Measurements from ENCODE around the gene TRPM4. TPM values are rescaled to one million over a fixed set of nuclear protein-coding genes. Genes with fewer than 3 reads are reported as not detected.

The TRPM4 gene
- polyA plus RNA-seq, 1 of the 3 experiments (the other 2 are of a cell fraction): 20.6 TPM

DNA sequence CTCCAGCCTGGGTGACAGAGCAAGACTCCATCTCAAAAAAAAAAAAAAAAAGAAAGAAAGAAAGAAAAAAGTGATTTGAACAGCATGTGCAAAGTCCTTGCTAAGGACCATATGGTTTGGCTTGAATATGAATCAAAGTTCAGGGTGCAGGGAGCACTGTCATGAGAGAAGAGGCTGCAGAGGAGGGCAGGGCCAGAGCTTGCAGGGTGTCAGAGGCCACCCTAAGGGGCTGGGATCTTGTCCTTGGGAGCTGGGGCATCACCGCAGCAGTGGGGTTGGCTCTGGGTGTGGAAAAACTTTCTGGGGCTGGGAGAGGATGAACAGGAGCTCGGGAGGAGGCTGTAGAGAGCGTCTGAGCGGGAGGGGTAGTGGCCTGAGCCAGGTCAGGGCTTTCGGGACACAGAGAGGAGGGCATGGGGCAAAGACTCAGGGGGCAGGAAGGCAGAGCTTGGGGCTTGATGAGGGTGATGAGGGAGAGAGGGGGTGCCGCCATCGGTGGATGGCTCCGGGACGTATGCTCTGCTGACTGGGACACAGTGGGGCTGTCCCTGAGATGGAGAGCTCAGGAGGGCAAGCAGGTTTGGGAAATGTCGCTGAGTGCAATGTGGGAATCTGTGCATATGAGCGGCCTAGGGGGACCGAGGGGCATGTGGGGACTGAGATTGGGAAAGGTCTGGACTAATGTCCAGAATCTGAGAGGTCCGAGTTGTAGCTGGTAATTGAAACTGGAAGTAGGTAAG is 3.0 kb downstream of the TRPM4 start:
- Histone ChIP-seq H3K4me1 (ENCODE audit: control insufficient read depth in 1 of 2, insufficient read depth in 2 of 2, low read depth in 1 of 2, low read length in 1 of 2) (peaks cover 0 to 11% of the 10 kb centered on the region in 2 experiments; a peak in 1 of 4 replicates), H2AFZ (ENCODE audit: low read depth) (no peak overlapping the region), H3K27ac (ENCODE audit: low read depth in 2 of 2, low read length in 1 of 2) (no peak overlapping the region), H3K4me3 (ENCODE audit: low read depth in 2 of 2, low read length in 1 of 2) (no peak overlapping the region), H3K27me3 (ENCODE audit: insufficient read depth) (no peaks in the 10 kb centered on the region), H3K36me3 (replicated peaks in 1 of 2; ENCODE audit: control insufficient read depth in 1 of 2, insufficient read depth in 2 of 2, low read length in 1 of 2) (peaks cover 0 to 3% of the 10 kb centered on the region in 2 experiments), H3F3A (replicated peaks; ENCODE audit: insufficient read depth) (peaks cover 8% of the 10 kb centered on the region), H3K9me2 (no peaks in the 10 kb centered on the region), H3K79me2 (ENCODE audit: insufficient read depth) (peaks cover 23% of the 10 kb centered on the region), H4K20me1 (ENCODE audit: insufficient read depth) (peaks cover 11% of the 10 kb centered on the region; the same call in 1 of the 2 replicates), H3K9ac (no peak overlapping the region), H3K9me3 (no peaks in the 10 kb centered on the region), H3K4me2 (no peak overlapping the region)
- TF ChIP-seq, protein P1, sequence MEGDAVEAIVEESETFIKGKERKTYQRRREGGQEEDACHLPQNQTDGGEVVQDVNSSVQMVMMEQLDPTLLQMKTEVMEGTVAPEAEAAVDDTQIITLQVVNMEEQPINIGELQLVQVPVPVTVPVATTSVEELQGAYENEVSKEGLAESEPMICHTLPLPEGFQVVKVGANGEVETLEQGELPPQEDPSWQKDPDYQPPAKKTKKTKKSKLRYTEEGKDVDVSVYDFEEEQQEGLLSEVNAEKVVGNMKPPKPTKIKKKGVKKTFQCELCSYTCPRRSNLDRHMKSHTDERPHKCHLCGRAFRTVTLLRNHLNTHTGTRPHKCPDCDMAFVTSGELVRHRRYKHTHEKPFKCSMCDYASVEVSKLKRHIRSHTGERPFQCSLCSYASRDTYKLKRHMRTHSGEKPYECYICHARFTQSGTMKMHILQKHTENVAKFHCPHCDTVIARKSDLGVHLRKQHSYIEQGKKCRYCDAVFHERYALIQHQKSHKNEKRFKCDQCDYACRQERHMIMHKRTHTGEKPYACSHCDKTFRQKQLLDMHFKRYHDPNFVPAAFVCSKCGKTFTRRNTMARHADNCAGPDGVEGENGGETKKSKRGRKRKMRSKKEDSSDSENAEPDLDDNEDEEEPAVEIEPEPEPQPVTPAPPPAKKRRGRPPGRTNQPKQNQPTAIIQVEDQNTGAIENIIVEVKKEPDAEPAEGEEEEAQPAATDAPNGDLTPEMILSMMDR (IDR thresholded peaks at IDR 0.05): no peak
- no peak for TF ChIP-seq SIN3A (IDR thresholded peaks at IDR 0.05; ENCODE audit: borderline replicate concordance, low read depth, low read length)
- no peak for TF ChIP-seq EP300 (IDR thresholded peaks at IDR 0.05; ENCODE audit: borderline replicate concordance in 1 of 2, low read depth in 1 of 2, low read length in 1 of 2)
- no peak for TF ChIP-seq RCOR1 (IDR thresholded peaks at IDR 0.05; ENCODE audit: low read length)
- TF ChIP-seq, protein P2, sequence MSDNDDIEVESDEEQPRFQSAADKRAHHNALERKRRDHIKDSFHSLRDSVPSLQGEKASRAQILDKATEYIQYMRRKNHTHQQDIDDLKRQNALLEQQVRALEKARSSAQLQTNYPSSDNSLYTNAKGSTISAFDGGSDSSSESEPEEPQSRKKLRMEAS (IDR thresholded peaks at IDR 0.05; ENCODE audit: low read depth): no peak
- TF ChIP-seq, protein P3, sequence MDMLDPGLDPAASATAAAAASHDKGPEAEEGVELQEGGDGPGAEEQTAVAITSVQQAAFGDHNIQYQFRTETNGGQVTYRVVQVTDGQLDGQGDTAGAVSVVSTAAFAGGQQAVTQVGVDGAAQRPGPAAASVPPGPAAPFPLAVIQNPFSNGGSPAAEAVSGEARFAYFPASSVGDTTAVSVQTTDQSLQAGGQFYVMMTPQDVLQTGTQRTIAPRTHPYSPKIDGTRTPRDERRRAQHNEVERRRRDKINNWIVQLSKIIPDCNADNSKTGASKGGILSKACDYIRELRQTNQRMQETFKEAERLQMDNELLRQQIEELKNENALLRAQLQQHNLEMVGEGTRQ (IDR thresholded peaks at IDR 0.05; ENCODE audit: borderline replicate concordance, low read depth, low read length): no peak
- no peak for TF ChIP-seq MXI1 (IDR thresholded peaks at IDR 0.05; ENCODE audit: low read depth, low read length)
- TF ChIP-seq JUND (IDR thresholded peaks at IDR 0.05): no peak
- TF ChIP-seq GABPA (IDR thresholded peaks at IDR 0.05; ENCODE audit: low read depth): no peak
- no peak for TF ChIP-seq CHD2 (IDR thresholded peaks at IDR 0.05; ENCODE audit: low read length, partially characterized antibody)
- no peak for TF ChIP-seq SMC3 (IDR thresholded peaks at IDR 0.05; ENCODE audit: low read depth, low read length)
- TF ChIP-seq ELF1 (IDR thresholded peaks at IDR 0.05): no peak
- no peak for TF ChIP-seq GATA2 (CRISPR knock-in tag; IDR thresholded peaks at IDR 0.05)
- no peak for TF ChIP-seq NRF1 (IDR thresholded peaks at IDR 0.05; ENCODE audit: low read depth, low read length)
- no peak for TF ChIP-seq RFX5 (IDR thresholded peaks at IDR 0.05; ENCODE audit: low read length)
- TF ChIP-seq FOXJ3 (CRISPR knock-in tag; IDR thresholded peaks at IDR 0.05): no peak
- no peak for TF ChIP-seq POLR2AphosphoS5 (IDR thresholded peaks at IDR 0.05; ENCODE audit: low read depth, low read length)
- TF ChIP-seq, protein P4, sequence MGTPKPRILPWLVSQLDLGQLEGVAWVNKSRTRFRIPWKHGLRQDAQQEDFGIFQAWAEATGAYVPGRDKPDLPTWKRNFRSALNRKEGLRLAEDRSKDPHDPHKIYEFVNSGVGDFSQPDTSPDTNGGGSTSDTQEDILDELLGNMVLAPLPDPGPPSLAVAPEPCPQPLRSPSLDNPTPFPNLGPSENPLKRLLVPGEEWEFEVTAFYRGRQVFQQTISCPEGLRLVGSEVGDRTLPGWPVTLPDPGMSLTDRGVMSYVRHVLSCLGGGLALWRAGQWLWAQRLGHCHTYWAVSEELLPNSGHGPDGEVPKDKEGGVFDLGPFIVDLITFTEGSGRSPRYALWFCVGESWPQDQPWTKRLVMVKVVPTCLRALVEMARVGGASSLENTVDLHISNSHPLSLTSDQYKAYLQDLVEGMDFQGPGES (IDR thresholded peaks at IDR 0.05; ENCODE audit: low read depth, low read length): no peak
- no peak for TF ChIP-seq NFIC (IDR thresholded peaks at IDR 0.05; ENCODE audit: borderline replicate concordance)
- TF ChIP-seq, protein P5, sequence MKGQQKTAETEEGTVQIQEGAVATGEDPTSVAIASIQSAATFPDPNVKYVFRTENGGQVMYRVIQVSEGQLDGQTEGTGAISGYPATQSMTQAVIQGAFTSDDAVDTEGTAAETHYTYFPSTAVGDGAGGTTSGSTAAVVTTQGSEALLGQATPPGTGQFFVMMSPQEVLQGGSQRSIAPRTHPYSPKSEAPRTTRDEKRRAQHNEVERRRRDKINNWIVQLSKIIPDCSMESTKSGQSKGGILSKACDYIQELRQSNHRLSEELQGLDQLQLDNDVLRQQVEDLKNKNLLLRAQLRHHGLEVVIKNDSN (IDR thresholded peaks at IDR 0.05; ENCODE audit: borderline replicate concordance, low read depth): no peak
- over 99% methylated on average over 13 of the region's 13 CpGs for WGBS (ENCODE audit: low lambda C conversion rate)
- ChIA-PET POLR2A (interaction anchor here (0.6 kb wide), 1 partner anchor 224 kb away, joined by 4 read pairs; no protein-coding TSS in a partner anchor), CTCF (interaction anchor here (1.6 to 5.8 kb wide), 2 partner anchors 38 to 54 kb away, joined by 5 to 33 read pairs; no protein-coding TSS in a partner anchor)
- no peak for DNase-seq

Measured in SK-N-SH (cell line).